Activated CD4-positive, alpha-beta T cell treated with anti-CD3 and anti-CD28 coated beads, Interleukin-2, amount 50 U/mL, for 4 hours (primary cell): Measurements from ENCODE around the gene FBLN1.
"Not testable (repeated sequence)": the region's sequence is repeated elsewhere in the genome, so short reads cannot be mapped to it uniquely, and the experiment has no call there.

ENCODE experiments used
- DNase-seq, 2 experiments: peaks; one replicate each; pipeline ENCODE4 v3.0.0-alpha.2; 2020

The FBLN1 gene

DNA sequence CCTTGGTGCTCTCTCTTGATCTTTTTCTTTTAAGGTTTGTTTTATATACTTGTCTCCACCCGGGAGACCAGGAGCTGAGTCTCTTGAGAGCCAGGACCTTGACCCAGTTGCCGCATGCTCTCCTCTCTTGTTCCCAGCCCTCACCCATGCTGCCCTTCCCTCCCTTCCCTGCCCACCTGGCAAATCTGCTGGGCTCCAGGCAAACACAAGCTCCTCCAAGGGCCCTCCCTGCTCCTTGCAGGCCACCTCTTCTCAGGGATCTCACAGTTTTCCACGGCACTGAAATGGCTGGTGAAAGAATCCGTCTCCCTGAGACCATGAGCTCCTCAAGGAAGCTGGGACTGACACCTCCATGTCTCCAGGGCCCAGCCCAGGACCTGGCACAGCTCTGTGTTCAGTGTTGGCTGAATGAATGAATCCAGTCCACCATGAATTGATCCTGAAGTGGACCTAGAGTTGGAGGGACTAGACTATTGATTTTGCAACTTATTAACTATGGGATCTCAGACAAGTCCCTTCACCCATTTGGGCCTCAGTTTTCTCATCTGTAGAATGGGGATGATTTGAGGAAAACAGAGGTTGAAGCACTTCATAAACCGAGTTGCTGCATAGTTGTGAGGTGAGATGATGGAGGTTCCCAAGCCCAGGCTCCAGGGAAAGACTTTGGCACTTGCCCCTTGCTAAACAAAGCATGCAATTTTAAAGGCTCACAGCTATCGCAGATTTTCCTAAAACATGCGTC lies 25.1 kb upstream of the FBLN1 start:
- no peak for DNase-seq

DNA sequence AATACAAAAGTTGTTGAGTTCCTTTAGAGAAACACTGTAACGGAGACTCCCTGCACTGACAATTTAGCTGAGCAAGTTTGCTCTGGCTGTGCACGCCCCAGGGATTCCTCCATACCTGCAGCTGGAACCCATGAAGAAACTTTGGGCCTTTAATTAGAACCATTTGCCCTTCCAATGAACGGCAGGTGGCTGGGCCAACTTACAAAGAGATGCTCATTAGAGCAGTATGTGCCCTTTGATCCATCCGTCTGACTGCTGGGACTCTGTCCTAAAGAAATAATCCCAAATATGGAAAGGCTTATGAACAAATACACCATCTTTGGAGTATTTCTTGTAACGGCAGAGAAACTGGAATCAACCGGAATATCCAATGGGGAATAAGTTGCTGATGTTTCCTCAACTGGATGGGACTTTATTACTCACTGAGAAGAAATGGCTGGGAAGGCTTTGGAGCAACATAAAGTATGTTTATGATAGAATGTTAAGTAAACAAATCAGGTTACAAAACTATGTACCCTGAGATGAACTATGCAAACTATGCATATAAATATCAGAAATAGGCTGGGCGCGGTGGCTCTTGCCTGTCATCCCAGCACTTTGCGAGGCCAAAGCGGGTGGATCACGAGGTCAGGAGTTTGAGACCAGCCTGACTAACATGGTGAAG lies 24.4 kb upstream of the FBLN1 start:
- DNase-seq: no peak

DNA sequence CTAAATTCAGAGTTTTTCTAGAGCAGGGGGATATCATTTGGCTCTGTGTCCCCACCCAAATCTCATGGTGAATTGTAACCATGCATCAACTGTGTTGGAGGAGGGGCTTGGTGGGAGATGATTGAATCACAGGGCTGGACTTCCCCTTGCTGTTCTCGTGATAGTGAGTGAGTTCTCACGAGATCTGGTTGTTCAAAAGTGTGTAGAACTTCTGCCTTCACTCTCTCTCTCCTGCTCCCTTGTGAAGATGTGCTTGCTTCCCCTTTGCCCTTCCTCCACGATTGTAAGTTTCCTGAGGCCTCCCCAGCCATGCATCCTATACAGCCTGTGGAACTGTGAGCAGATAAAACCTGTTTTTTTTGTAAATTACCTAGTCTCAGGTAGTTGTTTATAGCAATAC lies 22.0 kb upstream of the FBLN1 start:
- DNase-seq: no peak

- no peak for DNase-seq
These were observed 21.0 kb upstream of the FBLN1 start for GRCh38 chr22:45481661-45482060.

- DNase-seq: no peak
These were observed 20.5 kb upstream of the FBLN1 start for GRCh38 chr22:45482169-45482568.

DNA sequence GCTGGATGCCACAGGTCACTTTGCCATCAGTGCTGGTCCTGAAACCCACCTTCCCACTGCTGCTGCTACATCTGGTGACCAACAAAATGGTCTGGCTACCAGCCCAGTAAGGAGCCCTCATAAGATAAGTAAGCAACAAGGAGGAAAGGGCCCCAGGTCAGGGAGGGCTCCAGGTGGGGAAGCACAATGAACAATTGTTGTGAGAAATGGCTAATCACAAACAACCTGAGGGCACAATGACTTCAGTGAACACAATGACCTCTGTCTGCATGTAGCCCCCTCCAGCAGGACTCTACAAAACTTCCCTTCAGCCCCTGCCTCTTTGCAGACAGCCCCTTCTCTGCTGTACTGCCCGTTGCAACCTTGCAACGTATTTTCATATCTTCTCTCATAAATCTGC lies 19.4 kb upstream of the FBLN1 start:
- no peak for DNase-seq

DNA sequence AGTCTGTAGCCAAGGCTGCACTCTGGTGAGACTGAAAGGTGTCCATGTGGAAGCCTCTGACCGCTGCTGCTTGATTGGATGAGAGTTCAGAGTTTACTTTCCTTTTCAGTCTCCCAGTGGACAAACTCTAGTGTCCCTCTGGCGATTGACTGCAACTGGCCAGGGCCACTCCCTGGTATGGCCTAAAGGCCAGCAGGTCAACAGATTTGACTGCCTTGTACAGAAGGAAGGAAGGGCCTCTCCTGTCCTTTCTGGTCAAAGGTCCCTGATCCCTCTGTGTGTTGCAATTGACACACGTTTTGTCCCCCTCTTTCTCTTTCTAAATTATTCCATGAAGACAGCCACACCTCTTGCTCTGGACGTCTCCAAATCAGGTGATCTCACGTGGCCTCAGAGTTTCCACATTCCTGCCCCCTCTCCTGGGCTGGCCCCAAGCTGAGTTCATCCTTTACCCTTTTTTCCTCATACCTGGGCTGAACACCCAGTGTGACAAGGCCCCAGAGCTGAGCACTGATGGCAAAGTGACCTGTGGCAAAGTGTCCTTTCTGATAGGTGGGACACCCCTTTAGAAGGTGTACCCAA lies 18.7 kb upstream of the FBLN1 start:
- DNase-seq: no peak

GRCh38 chr22:45484742-45485141 lies 17.9 kb upstream of the FBLN1 start:
- DNase-seq: no peak

GRCh38 chr22:45485261-45485660 lies 17.4 kb upstream of the FBLN1 start:
- DNase-seq: no peak

GRCh38 chr22:45488764-45489370 lies 13.8 kb upstream of the FBLN1 start:
- DNase-seq: no peak

GRCh38 chr22:45490836-45491235 lies 11.8 kb upstream of the FBLN1 start:
- DNase-seq: no peak

- no peak for DNase-seq
These were observed 10.8 kb upstream of the FBLN1 start for GRCh38 chr22:45491841-45492240.

- DNase-seq: no peak
These were observed 9.4 kb upstream of the FBLN1 start for GRCh38 chr22:45493286-45493771.

- DNase-seq: not testable (repeated sequence)
These were observed 8.4 kb upstream of the FBLN1 start for GRCh38 chr22:45494306-45494705.

DNA sequence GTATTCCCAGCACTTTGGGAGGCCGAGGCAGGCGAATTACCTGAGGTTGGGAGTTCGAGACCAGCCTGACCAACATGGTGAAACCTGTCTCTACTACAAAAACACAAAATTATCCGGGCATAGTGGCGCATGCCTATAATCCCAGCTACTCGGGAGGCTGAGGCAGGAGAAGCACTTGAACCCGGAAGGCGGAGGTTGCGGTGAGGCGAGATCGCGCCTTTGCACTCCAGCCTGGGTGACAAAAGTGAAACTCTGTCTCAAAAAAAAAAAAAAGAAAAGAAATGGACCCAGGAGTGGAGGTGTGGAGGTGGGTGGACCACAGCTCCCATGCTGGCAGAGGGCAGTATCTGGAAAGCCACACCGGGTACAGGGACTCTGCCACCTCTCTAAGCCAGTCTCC lies 7.1 kb upstream of the FBLN1 start:
- not testable (repeated sequence) for DNase-seq

DNA sequence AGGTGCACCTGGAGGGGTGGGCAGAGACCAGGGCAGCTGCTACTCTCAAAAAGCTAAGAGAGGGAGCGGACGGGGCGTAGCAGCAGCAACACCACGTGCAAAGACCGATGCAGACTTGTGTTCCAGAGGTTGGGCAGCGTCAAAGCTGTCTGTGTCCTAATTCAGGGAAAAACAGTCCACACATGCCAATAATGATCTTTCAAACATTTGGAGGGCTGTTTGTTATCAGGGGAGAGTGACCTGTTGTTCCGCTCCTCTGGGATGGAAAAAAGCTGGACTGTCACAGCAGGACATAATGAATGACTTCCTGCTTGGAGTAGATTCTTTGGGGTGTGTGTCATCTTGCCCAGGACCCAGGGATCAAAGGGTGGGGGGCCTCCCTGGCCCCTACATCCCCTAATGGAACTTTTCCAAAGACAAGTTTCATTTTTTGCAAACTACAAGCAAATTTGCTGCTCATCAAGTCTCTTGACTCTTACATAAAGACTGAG lies 6.2 kb upstream of the FBLN1 start:
- no peak for DNase-seq

DNA sequence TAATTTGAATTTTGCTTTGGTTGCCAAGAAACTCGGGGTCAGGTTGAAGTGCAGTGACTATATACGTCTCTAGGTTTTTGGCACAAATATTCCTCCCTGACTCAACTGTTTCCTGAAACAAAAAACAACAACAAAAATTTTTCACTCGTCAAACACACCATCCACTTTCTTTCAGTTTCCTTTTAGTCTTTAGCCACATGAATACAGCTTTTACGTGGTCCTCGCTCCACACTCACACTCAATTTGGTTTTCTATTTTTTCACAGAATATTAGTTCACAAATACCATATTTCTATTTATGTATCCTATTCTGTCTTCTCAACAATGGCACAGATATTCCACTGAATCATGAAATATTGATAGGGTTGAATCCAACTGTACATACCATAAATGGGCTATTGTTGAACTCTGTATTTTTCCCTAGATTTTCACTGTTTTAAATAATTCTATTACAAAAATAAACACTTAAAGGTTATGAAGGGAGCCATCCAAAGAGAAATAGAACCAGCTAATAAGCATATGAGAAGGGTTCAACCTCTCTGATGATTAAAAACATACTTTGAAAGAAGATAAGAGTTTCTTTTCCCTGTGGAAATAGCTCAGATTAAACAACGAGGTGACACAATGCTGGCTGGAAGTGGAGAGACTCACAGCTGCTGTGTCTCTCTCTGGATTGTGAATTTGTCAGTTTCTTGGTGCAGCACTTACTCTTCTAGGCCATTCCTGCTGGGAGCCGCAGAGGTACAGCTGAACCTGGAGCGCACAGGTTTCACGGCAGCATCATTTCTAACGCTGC lies 5.1 kb upstream of the FBLN1 start:
- no peak for DNase-seq

GRCh38 chr22:45499746-45500145 lies 2.9 kb upstream of the FBLN1 start:
- no peak for DNase-seq

DNA sequence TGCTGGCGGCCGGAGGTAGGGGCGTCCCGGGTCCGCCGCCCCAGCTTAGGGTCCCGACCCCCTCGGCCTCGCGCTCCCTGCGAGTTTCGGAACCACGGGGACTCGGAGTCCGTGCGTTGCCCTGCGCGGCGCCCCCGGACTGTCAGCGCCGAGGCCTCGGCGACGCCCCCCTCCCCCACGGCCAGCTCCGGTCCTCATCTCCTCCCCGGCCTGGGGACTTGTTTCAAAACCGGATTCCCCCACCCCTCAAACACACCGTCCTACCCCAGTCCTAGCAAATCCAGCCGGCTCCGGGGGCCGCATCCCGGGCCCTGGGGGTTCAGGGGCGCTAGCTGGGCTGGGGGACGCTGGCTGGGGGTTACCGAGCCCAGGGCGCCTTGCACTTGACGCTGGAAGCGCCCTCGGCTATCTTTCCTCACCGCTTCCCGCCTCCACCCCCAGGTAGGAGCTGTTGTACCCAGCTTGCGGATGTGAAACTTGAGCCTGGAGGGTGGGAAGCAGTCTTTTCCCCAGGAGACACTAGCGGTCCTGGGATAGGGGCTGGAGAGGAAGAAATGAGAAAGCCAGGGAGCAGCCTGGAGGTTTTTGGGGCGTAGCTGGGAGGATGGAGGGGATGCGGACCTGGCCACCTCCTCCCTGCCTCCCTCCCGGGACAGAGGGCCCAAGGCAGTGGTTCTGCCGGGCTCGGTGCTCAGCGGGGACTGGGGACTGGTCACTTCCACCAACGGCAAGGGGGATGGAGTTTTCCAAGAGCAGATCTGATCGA lies 550 bp downstream of the FBLN1 start:
- no peak for DNase-seq

GRCh38 chr22:45503816-45504372 lies 1.2 kb downstream of the FBLN1 start:
- no peak for DNase-seq
